Measurements from ENCODE around the gene SOAT2.
"Not testable (repeated sequence)": the region's sequence is repeated elsewhere in the genome, so short reads cannot be mapped to it uniquely, and the experiment has no call there.

DNA sequence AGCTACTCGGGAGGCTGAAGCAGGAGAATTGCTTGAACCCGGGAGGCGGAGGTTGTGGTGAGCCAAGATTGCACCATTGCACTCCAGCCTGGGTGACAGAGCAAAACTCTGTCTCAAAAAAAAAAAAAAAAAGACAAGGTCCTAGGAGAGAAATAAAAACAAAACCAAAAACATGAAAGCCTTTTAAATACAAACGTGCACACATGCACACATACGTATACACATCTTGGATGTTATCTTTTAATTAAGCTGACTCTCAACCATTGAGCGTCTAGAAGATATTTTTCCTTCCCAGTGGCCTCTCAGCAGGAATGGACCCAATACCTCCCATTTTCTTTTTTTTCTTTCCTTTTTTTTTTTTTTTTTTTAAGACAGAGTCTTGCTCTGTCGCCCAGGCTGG, 9.1 kb downstream of the SOAT2 start:
- TF ChIP-seq, protein P1, sequence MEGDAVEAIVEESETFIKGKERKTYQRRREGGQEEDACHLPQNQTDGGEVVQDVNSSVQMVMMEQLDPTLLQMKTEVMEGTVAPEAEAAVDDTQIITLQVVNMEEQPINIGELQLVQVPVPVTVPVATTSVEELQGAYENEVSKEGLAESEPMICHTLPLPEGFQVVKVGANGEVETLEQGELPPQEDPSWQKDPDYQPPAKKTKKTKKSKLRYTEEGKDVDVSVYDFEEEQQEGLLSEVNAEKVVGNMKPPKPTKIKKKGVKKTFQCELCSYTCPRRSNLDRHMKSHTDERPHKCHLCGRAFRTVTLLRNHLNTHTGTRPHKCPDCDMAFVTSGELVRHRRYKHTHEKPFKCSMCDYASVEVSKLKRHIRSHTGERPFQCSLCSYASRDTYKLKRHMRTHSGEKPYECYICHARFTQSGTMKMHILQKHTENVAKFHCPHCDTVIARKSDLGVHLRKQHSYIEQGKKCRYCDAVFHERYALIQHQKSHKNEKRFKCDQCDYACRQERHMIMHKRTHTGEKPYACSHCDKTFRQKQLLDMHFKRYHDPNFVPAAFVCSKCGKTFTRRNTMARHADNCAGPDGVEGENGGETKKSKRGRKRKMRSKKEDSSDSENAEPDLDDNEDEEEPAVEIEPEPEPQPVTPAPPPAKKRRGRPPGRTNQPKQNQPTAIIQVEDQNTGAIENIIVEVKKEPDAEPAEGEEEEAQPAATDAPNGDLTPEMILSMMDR (conservative IDR thresholded peaks at IDR 0.05 in 1 of 2, IDR thresholded peaks at IDR 0.05 in 1 of 2; ENCODE audit: low read depth in 1 of 2, low read length in 2 of 2), result not testable (repeated sequence)
- not testable (repeated sequence) for TF ChIP-seq EZH2 (IDR thresholded peaks at IDR 0.05; ENCODE audit: low read length, missing control alignments)
